HEK293T (cell line): Measurements from ENCODE around the gene BBC3.
"Not testable (repeated sequence)": the region's sequence is repeated elsewhere in the genome, so short reads cannot be mapped to it uniquely, and the experiment has no call there.

Experiments used
- CTCF ChIA-PET: fragments of 350-600 bp; formaldehyde crosslinking; extraction: SDS; loops from one replicate; lab custom pipeline; 2021; ENCODE audit warnings: antibody characterized with exemption, inconsistent platforms; lab: Yijun Ruan, JAX
- POLR2A ChIA-PET: fragments of 350-600 bp; formaldehyde crosslinking; extraction: SDS; loops from one replicate; lab custom pipeline; 2020; ENCODE audit warnings: antibody characterized with exemption, inconsistent platforms; lab: Yijun Ruan, JAX
- DNase-seq: peaks from one replicate; pipeline ENCODE4 v3.0.0; 2012; ENCODE audit warnings: mixed read lengths; ENCODE audit errors: extremely low spot score
- ARNT ChIP-seq: fragments of 450-650 bp; IDR thresholded peaks from 2 replicates; pipeline ENCODE4 v1.6.1; 2017; ENCODE audit warnings: mild to moderate bottlenecking
- BHLHE40 ChIP-seq: fragments of 450-650 bp; IDR thresholded peaks from 2 replicates; pipeline ENCODE4 v1.6.1; 2016; ENCODE audit warnings: mild to moderate bottlenecking, moderate library complexity, borderline replicate concordance
- CTBP1 ChIP-seq: fragments of 450-650 bp; IDR thresholded peaks from 2 replicates; pipeline ENCODE4 v1.6.1; 2016; ENCODE audit warnings: borderline replicate concordance
- ELF4 ChIP-seq: fragments of 450-650 bp; IDR thresholded peaks from 2 replicates; pipeline ENCODE4 v1.6.1; 2017; ENCODE audit warnings: antibody characterized with exemption
- FOXA1 ChIP-seq: fragments of 450-650 bp; IDR thresholded peaks from 2 replicates; pipeline ENCODE4 v1.6.1; 2016; ENCODE audit warnings: mild to moderate bottlenecking
- FOXK2 ChIP-seq: fragments of 450-650 bp; IDR thresholded peaks from 2 replicates; pipeline ENCODE4 v1.6.1; 2016; ENCODE audit warnings: mild to moderate bottlenecking
- FOXM1 ChIP-seq: fragments of 450-650 bp; IDR thresholded peaks from 2 replicates; pipeline ENCODE4 v1.6.1; 2017; ENCODE audit warnings: mild to moderate bottlenecking, borderline replicate concordance
- HDGF ChIP-seq: fragments of 450-650 bp; IDR thresholded peaks from 2 replicates; pipeline ENCODE4 v1.6.1; 2017; ENCODE audit warnings: antibody characterized with exemption, borderline replicate concordance
- L3MBTL2 ChIP-seq: fragments of 450-650 bp; conservative IDR thresholded peaks from 2 replicates; pipeline ENCODE4 v1.6.1; 2016; ENCODE audit warnings: mild to moderate bottlenecking
- LEF1 ChIP-seq: fragments of 450-650 bp; IDR thresholded peaks from 2 replicates; pipeline ENCODE4 v1.6.1; 2017; ENCODE audit warnings: mild to moderate bottlenecking, borderline replicate concordance
- NFRKB ChIP-seq: fragments of 450-650 bp; IDR thresholded peaks from 2 replicates; pipeline ENCODE4 v1.6.1; 2016; ENCODE audit warnings: mild to moderate bottlenecking, moderate library complexity
- SP1 ChIP-seq: fragments of 450-650 bp; IDR thresholded peaks from 2 replicates; pipeline ENCODE4 v1.6.1; 2017
- SUZ12 ChIP-seq: fragments of 450-650 bp; IDR thresholded peaks from 2 replicates; pipeline ENCODE4 v1.6.1; 2016; ENCODE audit warnings: mild to moderate bottlenecking
- TARDBP ChIP-seq: fragments of 450-650 bp; IDR thresholded peaks from 2 replicates; pipeline ENCODE4 v1.6.1; 2016
- ZNF384 ChIP-seq: fragments of 450-650 bp; IDR thresholded peaks from 2 replicates; pipeline ENCODE4 v1.6.1; 2016
- TF ChIP-seq, protein P1 (sequence below): fragments of 450-650 bp; IDR thresholded peaks from 2 replicates; pipeline ENCODE4 v1.6.1; 2016

BBC3 gene, protein sequence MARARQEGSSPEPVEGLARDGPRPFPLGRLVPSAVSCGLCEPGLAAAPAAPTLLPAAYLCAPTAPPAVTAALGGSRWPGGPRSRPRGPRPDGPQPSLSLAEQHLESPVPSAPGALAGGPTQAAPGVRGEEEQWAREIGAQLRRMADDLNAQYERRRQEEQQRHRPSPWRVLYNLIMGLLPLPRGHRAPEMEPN

DNA sequence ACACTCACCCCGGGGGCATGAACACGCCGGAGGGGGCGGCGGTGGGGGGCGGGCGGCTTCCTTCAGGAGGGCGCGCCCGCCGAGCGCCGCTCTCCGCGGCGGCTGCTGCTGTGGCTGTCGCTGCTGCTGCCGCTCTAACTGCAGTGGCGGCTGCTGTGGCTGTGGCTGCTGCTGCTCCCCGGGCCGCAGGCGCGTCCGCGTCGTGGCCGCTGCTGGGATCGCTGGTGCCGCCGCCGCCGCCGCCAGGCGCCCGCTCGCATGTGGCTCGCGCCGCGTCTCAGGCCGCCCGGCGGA is at the start of gene BBC3:
BBC3 (minus strand) TSS at position 279 of the 294 bp plus-strand sequence. CDS start 2,768 bp downstream, outside the sequence.
- no peak for DNase-seq
- CTCF ChIA-PET: no interaction called here
- no peak for TF ChIP-seq HDGF
- TF ChIP-seq NFRKB: no peak
- no peak for TF ChIP-seq L3MBTL2
- TF ChIP-seq FOXM1: no peak
- TF ChIP-seq ARNT: no peak
- TF ChIP-seq CTBP1: no peak
- no peak for TF ChIP-seq ZNF384
- TF ChIP-seq FOXK2: no peak
- no peak for TF ChIP-seq SP1
- no peak for TF ChIP-seq ELF4
- no peak for TF ChIP-seq SUZ12
- TF ChIP-seq, protein P1, sequence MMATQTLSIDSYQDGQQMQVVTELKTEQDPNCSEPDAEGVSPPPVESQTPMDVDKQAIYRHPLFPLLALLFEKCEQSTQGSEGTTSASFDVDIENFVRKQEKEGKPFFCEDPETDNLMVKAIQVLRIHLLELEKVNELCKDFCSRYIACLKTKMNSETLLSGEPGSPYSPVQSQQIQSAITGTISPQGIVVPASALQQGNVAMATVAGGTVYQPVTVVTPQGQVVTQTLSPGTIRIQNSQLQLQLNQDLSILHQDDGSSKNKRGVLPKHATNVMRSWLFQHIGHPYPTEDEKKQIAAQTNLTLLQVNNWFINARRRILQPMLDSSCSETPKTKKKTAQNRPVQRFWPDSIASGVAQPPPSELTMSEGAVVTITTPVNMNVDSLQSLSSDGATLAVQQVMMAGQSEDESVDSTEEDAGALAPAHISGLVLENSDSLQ: no peak
- no peak for TF ChIP-seq TARDBP
- TF ChIP-seq LEF1: no peak
- POLR2A ChIA-PET: no interaction called here

DNA sequence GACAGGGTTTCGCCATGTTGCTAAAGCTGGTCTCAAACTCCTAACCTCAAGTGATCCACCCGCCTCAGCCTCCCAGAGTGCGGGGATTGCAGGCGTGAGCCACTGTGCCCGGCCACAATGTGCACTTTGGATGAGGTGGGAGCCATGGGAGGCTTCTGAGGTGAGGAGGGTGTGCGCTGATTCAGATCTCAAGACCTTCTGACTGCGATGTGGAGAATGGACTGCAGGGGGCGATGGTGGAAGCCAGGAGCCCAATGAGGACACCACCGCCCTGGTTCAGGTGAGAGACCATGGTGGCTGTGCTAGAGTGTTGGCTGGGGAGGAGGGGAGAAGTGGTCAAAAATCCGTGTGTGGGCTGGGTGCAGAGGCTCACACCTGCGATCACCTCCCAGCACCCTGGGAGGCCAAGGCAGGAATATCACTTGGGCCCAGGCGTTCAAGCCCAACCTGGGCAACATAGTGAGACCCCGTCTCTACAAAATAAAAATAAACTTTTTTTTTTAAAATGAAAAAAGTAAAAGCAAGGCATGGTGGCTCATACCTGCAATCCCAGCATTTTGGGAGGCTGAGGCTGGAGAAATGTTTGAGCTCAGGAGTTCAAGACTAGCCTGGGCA is 49.3 kb upstream of the BBC3 start:
- peak; percentile 53 for DNase-seq
- CTCF ChIA-PET: interaction anchor here (0.6 to 0.9 kb wide), 3 partner anchors 25 to 148 kb away, joined by 3 to 4 read pairs (median 4); no protein-coding TSS in a partner anchor
- TF ChIP-seq L3MBTL2 (no peak), FOXA1 (no peak), SP1 (no peak), HDGF (no peak)
- POLR2A ChIA-PET: no interaction called here

DNA sequence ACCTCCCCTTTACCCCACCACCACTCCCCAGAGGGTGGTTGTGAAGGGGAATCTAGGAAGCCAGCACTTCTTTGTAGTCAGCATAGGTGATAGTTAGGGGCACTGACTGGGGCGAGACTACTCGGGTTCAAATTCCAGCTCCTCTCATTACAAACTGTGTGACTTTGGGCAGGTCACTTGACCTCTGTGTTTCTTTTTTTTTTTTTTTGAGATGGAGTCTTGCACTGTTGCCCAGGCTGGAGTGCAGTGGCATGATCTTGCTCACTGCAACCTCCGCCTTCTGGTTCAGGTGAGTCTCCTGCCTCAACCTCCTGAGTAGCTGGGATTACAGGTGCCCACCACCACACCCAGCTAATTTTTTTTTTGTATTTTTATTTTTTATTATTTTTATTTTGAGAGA is 45.5 kb upstream of the BBC3 start:
- DNase-seq: not testable (repeated sequence)
- ChIA-PET CTCF (interaction anchor here (2.1 kb wide), 1 partner anchor 8 kb away, joined by 5 read pairs; no protein-coding TSS in a partner anchor), POLR2A (interaction anchor here (3.5 kb wide), 1 partner anchor 20 kb away, joined by 44 read pairs; the partner anchor contains the start of gene CCDC9)

DNA sequence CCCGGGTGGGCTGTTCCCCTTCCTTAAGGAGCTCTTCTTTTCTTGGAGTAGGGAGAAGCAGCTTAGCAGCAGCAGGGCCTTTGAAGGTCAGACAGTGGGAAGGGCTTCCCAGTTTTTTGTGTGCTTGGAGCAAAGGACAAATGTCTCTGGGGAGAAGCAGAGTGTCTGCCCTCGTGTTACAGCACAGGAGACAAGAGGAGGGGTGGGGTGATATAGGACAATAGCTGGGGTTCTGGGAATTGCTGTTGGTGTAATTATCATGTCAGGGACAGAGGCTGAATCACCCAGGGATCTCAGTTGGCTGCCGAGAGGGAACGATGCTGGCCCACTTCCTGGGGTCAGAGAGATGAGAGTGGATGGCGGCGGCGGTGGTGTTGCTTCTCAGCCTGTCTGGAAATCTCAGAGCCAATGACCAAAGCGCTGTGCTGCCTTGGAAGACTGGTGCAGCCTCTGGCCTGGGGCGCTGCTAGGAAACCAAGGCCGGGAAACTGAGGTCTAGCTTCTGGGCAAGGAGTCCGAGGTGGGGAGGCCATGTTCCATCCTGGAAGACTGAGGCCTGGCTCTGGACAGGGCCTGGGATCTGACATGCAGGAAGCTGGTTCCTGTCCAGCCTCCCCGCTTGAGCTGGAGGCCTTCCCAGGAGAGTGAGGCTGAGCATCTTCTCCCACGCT is 44.9 kb upstream of the BBC3 start:
- POLR2A ChIA-PET: interaction anchor here (1.0 to 3.5 kb wide), 2 partner anchors 19 to 50 kb away, joined by 3 to 44 read pairs; partner anchors contain the start of gene CCDC9
- DNase-seq: no peak
- CTCF ChIA-PET: interaction anchor here (1.3 to 2.1 kb wide), 2 partner anchors 9 to 32 kb away, joined by 3 to 5 read pairs; no protein-coding TSS in a partner anchor
- no peak for TF ChIP-seq L3MBTL2
- no peak for TF ChIP-seq FOXM1
- no peak for TF ChIP-seq FOXA1
- TF ChIP-seq HDGF: no peak
- no peak for TF ChIP-seq LEF1
- no peak for TF ChIP-seq NFRKB
- TF ChIP-seq ELF4: no peak
- no peak for TF ChIP-seq ARNT
- no peak for TF ChIP-seq TARDBP
- TF ChIP-seq CTBP1: no peak
- TF ChIP-seq FOXK2: no peak
- TF ChIP-seq BHLHE40: no peak
- TF ChIP-seq SP1: no peak
- no peak for TF ChIP-seq ZNF384
- TF ChIP-seq, protein P1: no peak
- TF ChIP-seq SUZ12: no peak

DNA sequence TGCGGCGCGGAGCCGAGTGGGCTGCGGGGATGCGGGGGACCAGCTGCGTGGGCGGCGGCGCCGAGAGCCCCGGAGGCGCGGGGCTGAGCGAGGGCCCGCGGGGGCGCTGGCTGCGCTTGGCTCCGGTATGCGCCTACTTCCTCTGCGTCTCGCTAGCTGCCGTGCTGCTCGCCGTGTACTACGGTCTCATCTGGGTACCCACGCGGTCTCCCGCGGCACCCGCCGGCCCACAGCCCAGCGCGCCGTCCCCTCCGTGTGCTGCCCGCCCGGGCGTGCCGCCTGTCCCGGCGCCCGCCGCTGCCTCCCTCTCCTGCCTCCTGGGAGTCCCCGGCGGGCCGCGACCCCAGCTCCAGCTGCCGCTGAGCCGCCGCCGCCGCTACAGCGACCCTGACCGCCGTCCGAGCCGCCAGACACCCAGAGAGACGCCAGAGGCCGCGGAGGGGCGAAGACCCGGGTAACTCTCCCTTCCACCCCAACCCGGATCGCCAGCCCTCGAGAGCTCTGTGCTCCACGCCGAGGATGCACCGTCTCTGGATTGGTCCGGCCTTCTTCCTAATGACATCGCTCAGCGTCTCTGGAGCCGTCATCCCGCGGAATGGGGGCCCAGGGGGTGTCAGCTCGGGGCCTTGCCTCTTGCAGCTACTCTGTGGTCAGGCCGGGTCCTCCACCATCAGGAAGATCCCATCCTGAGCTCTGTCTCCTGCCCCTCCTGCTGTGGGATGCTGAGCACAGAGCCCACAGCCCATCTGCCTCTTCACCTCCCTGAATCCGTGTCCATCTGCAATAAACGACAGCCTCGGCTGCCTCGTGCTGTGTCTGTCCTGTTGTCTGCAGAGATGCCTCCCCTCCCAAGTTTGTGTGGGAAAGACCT is 44.1 kb upstream of the BBC3 start:
- CTCF ChIA-PET: interaction anchor here (1.1 to 2.1 kb wide), 4 partner anchors 10 to 43 kb away, joined by 3 to 8 read pairs (median 6); no protein-coding TSS in a partner anchor
- TF ChIP-seq CTBP1: no peak
- POLR2A ChIA-PET: interaction anchor here (1.0 to 3.5 kb wide), 2 partner anchors 18 to 49 kb away, joined by 3 to 44 read pairs; partner anchors contain the start of gene CCDC9
- no peak for DNase-seq
